Measurements from ENCODE around the gene EPM2A. TPM values are rescaled to one million over a fixed set of nuclear protein-coding genes. Genes with fewer than 3 reads are reported as not detected.
"Not testable (repeated sequence)": the region's sequence is repeated elsewhere in the genome, so short reads cannot be mapped to it uniquely, and the experiment has no call there.

The EPM2A gene
- total RNA-seq, 6 experiments from 2014 or later = 4.7 to 8.7 (median 6.8) TPM

DNA sequence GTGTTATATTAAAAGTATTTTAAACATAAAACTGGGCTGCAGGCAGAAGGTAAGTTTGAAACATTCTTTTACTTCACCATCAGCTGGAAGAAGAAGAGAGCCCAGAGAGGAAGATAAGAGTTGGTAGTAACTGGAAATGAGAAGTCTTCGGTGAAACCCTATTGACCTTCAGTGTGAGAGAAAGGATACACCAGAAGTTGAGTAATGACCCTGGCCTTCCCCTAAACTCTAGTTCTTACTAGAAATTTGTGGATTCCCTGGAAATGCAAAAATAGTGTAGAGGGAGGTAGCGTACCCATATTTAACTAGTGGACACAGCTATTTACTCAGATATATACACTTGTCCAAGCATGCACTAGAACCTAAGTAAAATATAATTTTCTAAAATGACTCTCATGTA lies 8.0 kb upstream of the EPM2A start:
- H3K27me3 ChIP-seq = no peaks in the 10 kb centered on the region
- no peaks in the 10 kb centered on the region for H3K9me3 ChIP-seq
- no peak overlapping the region for H3K27ac ChIP-seq
- DNase-seq (no peak), ATAC-seq (no peak)
- TF ChIP-seq, protein P1, sequence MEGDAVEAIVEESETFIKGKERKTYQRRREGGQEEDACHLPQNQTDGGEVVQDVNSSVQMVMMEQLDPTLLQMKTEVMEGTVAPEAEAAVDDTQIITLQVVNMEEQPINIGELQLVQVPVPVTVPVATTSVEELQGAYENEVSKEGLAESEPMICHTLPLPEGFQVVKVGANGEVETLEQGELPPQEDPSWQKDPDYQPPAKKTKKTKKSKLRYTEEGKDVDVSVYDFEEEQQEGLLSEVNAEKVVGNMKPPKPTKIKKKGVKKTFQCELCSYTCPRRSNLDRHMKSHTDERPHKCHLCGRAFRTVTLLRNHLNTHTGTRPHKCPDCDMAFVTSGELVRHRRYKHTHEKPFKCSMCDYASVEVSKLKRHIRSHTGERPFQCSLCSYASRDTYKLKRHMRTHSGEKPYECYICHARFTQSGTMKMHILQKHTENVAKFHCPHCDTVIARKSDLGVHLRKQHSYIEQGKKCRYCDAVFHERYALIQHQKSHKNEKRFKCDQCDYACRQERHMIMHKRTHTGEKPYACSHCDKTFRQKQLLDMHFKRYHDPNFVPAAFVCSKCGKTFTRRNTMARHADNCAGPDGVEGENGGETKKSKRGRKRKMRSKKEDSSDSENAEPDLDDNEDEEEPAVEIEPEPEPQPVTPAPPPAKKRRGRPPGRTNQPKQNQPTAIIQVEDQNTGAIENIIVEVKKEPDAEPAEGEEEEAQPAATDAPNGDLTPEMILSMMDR (IDR thresholded peaks at IDR 0.05) = no peak
- no peak for TF ChIP-seq POLR2A (IDR thresholded peaks at IDR 0.05)
- intact Hi-C loops (cut with DNase I) = no loop called here
- 51% methylated on average over 2 of the region's 2 CpGs for WGBS (ENCODE audit: insufficient coverage, low coverage, low lambda C conversion rate, missing lambda C conversion rate)
- no peak overlapping the region for H3K4me3 ChIP-seq
- H3K4me1 ChIP-seq = no peaks in the 10 kb centered on the region
- H3K36me3 ChIP-seq = no peaks in the 10 kb centered on the region

DNA sequence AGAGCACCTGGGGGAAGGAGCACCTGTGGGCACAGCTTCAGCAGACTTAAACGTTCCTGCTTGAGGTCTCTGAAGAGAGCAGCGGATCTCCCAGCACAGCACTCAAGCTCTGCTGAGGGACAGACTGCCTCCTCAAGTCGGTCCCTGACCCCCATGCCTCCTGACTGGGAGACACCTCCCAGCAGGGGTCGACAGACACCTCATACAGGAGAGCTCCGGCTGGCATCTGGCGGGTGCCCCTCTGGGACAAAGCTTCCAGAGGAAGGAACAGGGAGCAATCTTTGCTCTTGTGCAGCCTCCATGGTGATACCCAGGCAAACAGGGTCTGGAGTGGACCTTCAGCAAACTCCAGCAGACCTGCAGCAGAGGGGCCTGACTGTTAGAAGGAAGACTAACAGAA lies 7.2 kb upstream of the EPM2A start:
- DNase-seq; H3K4me1 ChIP-seq; H3K4me3 ChIP-seq; intact Hi-C loops (cut with DNase I); H3K27ac ChIP-seq; H3K36me3 ChIP-seq; H3K9me3 ChIP-seq; H3K27me3 ChIP-seq; ATAC-seq: not testable (repeated sequence)
- no CpG with 5 or more reads among the region's 6 CpGs for WGBS (ENCODE audit: insufficient coverage, low coverage, low lambda C conversion rate, missing lambda C conversion rate)

- H3K9me3 ChIP-seq; DNase-seq; H3K4me1 ChIP-seq; H3K27ac ChIP-seq; H3K36me3 ChIP-seq; H3K4me3 ChIP-seq; intact Hi-C loops (cut with DNase I); H3K27me3 ChIP-seq; ATAC-seq: not testable (repeated sequence)
- 90% methylated on average over 5 of the region's 5 CpGs for WGBS (ENCODE audit: insufficient coverage, low coverage, low lambda C conversion rate, missing lambda C conversion rate)
Measured at GRCh38 chr6:145739685-145740084, 4.4 kb upstream of the EPM2A start.

- DNase-seq (no peak), ATAC-seq (no peak)
- intact Hi-C loops (cut with DNase I) = no loop called here
- H3K27ac ChIP-seq = no peak overlapping the region
- no peaks in the 10 kb centered on the region for H3K27me3 ChIP-seq
- H3K4me3 ChIP-seq = no peak overlapping the region
- H3K9me3 ChIP-seq = no peaks in the 10 kb centered on the region
- H3K4me1 ChIP-seq = peaks cover 0 to 4% (median under 1%) of the 10 kb centered on the region in 4 donors
- no peaks in the 10 kb centered on the region for H3K36me3 ChIP-seq
- TF ChIP-seq POLR2A (IDR thresholded peaks at IDR 0.05) = no peak
Measured at GRCh38 chr6:145738265-145738664, 2.9 kb upstream of the EPM2A start.

- intact Hi-C loops (cut with DNase I) = no loop called here
- DNase-seq = no peak
- no peaks in the 10 kb centered on the region for H3K9me3 ChIP-seq
- 77% methylated on average over 6 of the region's 7 CpGs for WGBS (ENCODE audit: insufficient coverage, low coverage, low lambda C conversion rate, missing lambda C conversion rate)
- H3K36me3 ChIP-seq = no peaks in the 10 kb centered on the region
- H3K27ac ChIP-seq = no peak overlapping the region
- peaks cover 0 to 4% (median under 1%) of the 10 kb centered on the region in 4 donors for H3K4me1 ChIP-seq
- H3K4me3 ChIP-seq = no peak overlapping the region
- TF ChIP-seq, protein P1 (IDR thresholded peaks at IDR 0.05) = no peak
- no peak for TF ChIP-seq POLR2A (IDR thresholded peaks at IDR 0.05)
- no peaks in the 10 kb centered on the region for H3K27me3 ChIP-seq
- ATAC-seq = no peak
Measured at GRCh38 chr6:145736661-145737144, 1.4 kb upstream of the EPM2A start.

DNA sequence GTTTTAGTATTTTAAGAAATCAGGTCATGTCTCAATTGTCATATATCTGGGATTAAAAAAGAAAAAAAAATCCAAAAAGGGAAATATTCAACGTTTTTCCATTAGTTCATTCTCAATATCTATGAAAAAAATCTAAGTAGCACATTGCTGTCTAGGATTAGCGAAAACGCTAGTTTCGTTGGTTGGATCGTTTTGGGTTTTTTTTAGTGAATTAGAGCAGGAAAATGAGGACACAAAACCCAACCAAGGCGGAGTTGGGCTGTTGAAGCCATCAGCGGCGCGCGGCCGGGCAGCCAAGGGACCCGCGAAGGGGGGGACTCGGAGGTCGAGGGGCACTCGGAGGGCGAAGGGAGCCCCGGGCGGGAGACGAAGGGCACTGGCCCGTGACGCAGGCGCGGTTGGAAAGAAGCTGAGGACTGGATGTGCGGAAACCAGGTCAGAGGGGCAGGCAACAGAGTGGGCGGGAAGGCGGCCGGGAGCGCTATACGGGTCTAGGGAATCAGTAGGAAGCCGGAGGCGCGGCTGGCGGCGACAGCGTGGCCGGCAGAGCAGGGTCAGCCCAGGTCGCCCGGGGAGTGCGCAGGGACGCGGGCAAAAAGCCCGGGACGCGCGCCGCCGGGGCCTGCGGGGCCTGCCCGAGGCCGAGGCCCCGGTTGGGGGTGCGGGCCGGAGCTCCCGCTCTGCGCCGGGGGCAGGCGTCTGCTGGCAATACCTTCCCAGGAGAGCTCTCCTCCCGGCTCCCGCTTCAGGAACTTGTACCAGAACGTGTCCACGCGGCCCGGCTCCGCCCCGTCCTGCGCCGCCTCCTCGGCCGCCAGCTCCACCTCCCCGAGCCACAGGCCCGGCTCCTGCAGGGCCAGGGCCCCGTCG lies 599 bp downstream of the EPM2A start:
- WGBS (ENCODE audit: insufficient coverage, low coverage, low lambda C conversion rate, missing lambda C conversion rate) = 0% methylated on average over 22 of the region's 74 CpGs
- no peaks in the 10 kb centered on the region for H3K27me3 ChIP-seq
- H3K27ac ChIP-seq = peak overlapping the region; percentile 94 to 97 (median 95)
- DNase-seq (peak; percentile 92 to 95 (median 95)), ATAC-seq (peak; percentile 84 to 90 (median 87))
- intact Hi-C loops (cut with DNase I) = no loop called here
- TF ChIP-seq, protein P1 (IDR thresholded peaks at IDR 0.05) = no peak
- TF ChIP-seq POLR2A (IDR thresholded peaks at IDR 0.05) = peak; percentile 95
- peak overlapping the region; percentile 66 to 71 (median 71) for H3K4me3 ChIP-seq
- H3K9me3 ChIP-seq = no peaks in the 10 kb centered on the region
- H3K36me3 ChIP-seq = no peaks in the 10 kb centered on the region
- peaks cover 0 to 4% (median under 1%) of the 10 kb centered on the region in 4 donors for H3K4me1 ChIP-seq

Measured in right lobe of liver (tissue), 6 donors.